K562 (cell line): ENCODE measurements around the gene DALRD3. TPM values are rescaled to one million over a fixed set of nuclear protein-coding genes. Genes with fewer than 3 reads are reported as not detected.

ENCODE experiments used
- ASH1L ChIP-seq: fragments of 450-650 bp; IDR thresholded peaks from 2 replicates; pipeline ENCODE4 v1.6.1; 2018; ENCODE audit warnings: borderline replicate concordance, mild to moderate bottlenecking, low read depth; ENCODE audit not compliant: partially characterized antibody
- CHCHD3 ChIP-seq: fragments of 250-450 bp; sonication (Bioruptor Pico); IDR thresholded peaks from 2 replicates; pipeline ENCODE4 v2.1.2; 2022; ENCODE audit warnings: mild to moderate bottlenecking
- CHD2 ChIP-seq: IDR thresholded peaks from 2 replicates; pipeline ENCODE4 v1.6.1; 2011; ENCODE audit warnings: low read depth, low read length
- GTF2E2 ChIP-seq: fragments of 200-800 bp; sonication (Bioruptor generic); IDR thresholded peaks from 2 replicates; pipeline ENCODE4 v1.6.1; 2016; ENCODE audit warnings: missing genetic modification characterization, missing compliant biosample characterization
- HNRNPUL1 ChIP-seq: fragments of 200-400 bp; formaldehyde crosslinking; IDR thresholded peaks from 2 replicates; pipeline ENCODE4 v1.6.1; 2017; ENCODE audit warnings: low read length
- MYNN ChIP-seq, 2 experiments: sonication (generic); formaldehyde crosslinking in 1 of 2; IDR thresholded peaks; 2 replicates each; pipeline versions ENCODE4 v1.5.0 to v1.6.1; 2016 to 2020; ENCODE audit warnings: antibody characterized with exemption in 1 of 2, missing genetic modification reagents in 1 of 2
- PYGO2 ChIP-seq: fragments of 450-650 bp; IDR thresholded peaks from 2 replicates; pipeline ENCODE4 v1.6.1; 2016; ENCODE audit warnings: mild to moderate bottlenecking, missing genetic modification characterization, moderate library complexity, missing compliant biosample characterization
- SIRT6 ChIP-seq: IDR thresholded peaks from one replicate; pipeline ENCODE4 v1.6.1; 2012; ENCODE audit warnings: low read depth, mild to moderate bottlenecking, control low read depth, inconsistent platforms, low read length, moderate library complexity
- ZNF57 ChIP-seq: fragments of 450-650 bp; formaldehyde crosslinking; IDR thresholded peaks from 2 replicates; pipeline ENCODE4 v1.4.0; 2020; ENCODE audit warnings: mild to moderate bottlenecking, moderate library complexity
- polyA plus RNA-seq, 8 experiments: library from polyadenylated mRNA; depleted of rRNA in 4 of 8; stranded (reverse) in 5 of 8; unstranded in 3 of 8; fragments of >200 nt; fragmentation: Nextera tagmentation in 2 of 8; fragmentation: Illumina TruSeq in 1 of 8; extraction: Ambion mirVana in 2 of 8; extraction: Trizol in 1 of 8; gene quantifications; 2 replicates each; pipeline versions ENCODE4 v1.2.1 to v1.2.3, GENCODE V29; 2011 to 2014; ENCODE audit warnings: inconsistent platforms in 1 of 8, missing spikeins in 1 of 8
- total RNA-seq, 7 experiments: library from RNA; depleted of rRNA in 6 of 7; stranded (reverse); fragments of >200 nt in 6 of 7; fragmentation: Illumina TruSeq in 2 of 7; extraction: Trizol in 2 of 7; gene quantifications; 2 replicates each; pipeline versions ENCODE4 v1.2.1 to v1.2.3, GENCODE V29; 2011 to 2021; ENCODE audit warnings: low replicate concordance in 1 of 7
- TF ChIP-seq, protein P1 (sequence below): IDR thresholded peaks from 2 replicates; pipeline ENCODE4 v1.6.1; 2011; ENCODE audit warnings: borderline replicate concordance, low read depth, mild to moderate bottlenecking, moderate library complexity, low read length; ENCODE audit not compliant: insufficient read depth, poor library complexity, severe bottlenecking
- TF ChIP-seq, protein P2 (sequence below): fragments of 250-450 bp; sonication (Bioruptor Pico); IDR thresholded peaks from 2 replicates; pipeline ENCODE4 v1.5.0; 2020; ENCODE audit warnings: mild to moderate bottlenecking, borderline replicate concordance
- TF ChIP-seq, protein P3 (sequence below): fragments of 250-450 bp; sonication (Bioruptor Pico); IDR thresholded peaks from 2 replicates; pipeline ENCODE4 v1.4.0; 2020; ENCODE audit warnings: mild to moderate bottlenecking, moderate library complexity
- TF ChIP-seq, protein P4 (sequence below): fragments of 250-450 bp; sonication (Bioruptor Pico); IDR thresholded peaks from 2 replicates; pipeline ENCODE4 v1.8.0; 2022; ENCODE audit warnings: moderate library complexity, mild to moderate bottlenecking, inconsistent platforms
- TF ChIP-seq, protein P5 (sequence below): fragments of 250-450 bp; sonication (Bioruptor Pico); IDR thresholded peaks from 2 replicates; pipeline ENCODE4 v1.4.0; 2020; ENCODE audit warnings: mild to moderate bottlenecking, moderate library complexity

DALRD3 gene
- total and polyA plus RNA-seq, 9 of the 15 experiments (the other 6 are each of a cell fraction or from before 2014, with no cell fraction given), result 6.6 to 31.3 (median 14.4) TPM

DNA sequence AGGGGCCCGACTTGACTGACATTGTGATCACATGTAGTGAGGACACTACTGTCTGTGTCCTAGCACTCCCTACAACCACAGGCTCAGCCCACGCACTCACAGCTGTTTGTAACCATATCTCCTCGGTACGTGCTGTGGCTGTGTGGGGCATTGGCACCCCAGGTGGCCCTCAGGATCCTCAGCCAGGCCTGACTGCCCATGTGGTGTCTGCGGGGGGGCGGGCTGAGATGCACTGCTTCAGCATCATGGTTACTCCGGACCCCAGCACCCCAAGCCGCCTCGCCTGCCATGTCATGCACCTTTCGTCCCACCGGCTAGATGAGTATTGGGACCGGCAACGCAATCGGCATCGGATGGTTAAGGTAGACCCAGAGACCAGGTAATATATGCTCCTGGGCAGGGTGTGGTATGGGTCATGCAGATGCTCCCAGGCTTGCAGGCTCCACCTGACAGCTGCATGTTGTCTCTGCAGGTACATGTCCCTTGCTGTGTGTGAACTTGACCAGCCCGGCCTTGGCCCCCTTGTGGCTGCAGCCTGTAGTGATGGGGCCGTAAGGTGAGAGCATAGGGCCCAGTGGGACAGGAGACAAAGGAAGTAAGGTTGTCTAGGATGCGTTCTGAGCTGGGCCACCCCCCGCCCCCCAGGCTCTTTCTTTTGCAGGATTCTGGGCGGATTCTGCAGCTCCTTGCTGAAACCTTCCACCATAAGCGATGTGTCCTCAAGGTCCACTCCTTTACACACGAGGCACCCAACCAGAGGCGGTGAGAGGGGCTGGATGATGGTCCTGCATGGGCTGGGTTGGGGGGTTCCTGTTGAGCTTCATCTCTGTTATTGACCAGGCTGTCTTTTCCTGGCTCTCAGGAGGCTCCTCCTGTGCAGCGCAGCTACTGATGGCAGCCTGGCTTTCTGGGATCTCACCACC is 4.4 kb downstream of the DALRD3 start (continued):
- TF ChIP-seq, protein P1, sequence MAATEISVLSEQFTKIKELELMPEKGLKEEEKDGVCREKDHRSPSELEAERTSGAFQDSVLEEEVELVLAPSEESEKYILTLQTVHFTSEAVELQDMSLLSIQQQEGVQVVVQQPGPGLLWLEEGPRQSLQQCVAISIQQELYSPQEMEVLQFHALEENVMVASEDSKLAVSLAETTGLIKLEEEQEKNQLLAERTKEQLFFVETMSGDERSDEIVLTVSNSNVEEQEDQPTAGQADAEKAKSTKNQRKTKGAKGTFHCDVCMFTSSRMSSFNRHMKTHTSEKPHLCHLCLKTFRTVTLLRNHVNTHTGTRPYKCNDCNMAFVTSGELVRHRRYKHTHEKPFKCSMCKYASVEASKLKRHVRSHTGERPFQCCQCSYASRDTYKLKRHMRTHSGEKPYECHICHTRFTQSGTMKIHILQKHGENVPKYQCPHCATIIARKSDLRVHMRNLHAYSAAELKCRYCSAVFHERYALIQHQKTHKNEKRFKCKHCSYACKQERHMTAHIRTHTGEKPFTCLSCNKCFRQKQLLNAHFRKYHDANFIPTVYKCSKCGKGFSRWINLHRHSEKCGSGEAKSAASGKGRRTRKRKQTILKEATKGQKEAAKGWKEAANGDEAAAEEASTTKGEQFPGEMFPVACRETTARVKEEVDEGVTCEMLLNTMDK, result peak; percentile 89
- TF ChIP-seq ZNF57 (CRISPR knock-in tag) (no peak), GTF2E2 (tag) (no peak), CHD2 (0 out of 2 replicates have a peak, but pooled peaks have one; percentile 13), SIRT6 (no peak), MYNN (IDR thresholded peaks at IDR 0.05) (0 out of 2 replicates have a peak, but pooled peaks have one; percentile 41), MYNN (CRISPR knock-in tag; IDR thresholded peaks at IDR 0.05) (no peak), HNRNPUL1 (no peak), CHCHD3 (CRISPR knock-in tag) (no peak), ASH1L (no peak), PYGO2 (no peak)
- TF ChIP-seq, protein P2, sequence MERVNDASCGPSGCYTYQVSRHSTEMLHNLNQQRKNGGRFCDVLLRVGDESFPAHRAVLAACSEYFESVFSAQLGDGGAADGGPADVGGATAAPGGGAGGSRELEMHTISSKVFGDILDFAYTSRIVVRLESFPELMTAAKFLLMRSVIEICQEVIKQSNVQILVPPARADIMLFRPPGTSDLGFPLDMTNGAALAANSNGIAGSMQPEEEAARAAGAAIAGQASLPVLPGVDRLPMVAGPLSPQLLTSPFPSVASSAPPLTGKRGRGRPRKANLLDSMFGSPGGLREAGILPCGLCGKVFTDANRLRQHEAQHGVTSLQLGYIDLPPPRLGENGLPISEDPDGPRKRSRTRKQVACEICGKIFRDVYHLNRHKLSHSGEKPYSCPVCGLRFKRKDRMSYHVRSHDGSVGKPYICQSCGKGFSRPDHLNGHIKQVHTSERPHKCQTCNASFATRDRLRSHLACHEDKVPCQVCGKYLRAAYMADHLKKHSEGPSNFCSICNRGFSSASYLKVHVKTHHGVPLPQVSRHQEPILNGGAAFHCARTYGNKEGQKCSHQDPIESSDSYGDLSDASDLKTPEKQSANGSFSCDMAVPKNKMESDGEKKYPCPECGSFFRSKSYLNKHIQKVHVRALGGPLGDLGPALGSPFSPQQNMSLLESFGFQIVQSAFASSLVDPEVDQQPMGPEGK (CRISPR knock-in tag), result no peak
- TF ChIP-seq, protein P3, sequence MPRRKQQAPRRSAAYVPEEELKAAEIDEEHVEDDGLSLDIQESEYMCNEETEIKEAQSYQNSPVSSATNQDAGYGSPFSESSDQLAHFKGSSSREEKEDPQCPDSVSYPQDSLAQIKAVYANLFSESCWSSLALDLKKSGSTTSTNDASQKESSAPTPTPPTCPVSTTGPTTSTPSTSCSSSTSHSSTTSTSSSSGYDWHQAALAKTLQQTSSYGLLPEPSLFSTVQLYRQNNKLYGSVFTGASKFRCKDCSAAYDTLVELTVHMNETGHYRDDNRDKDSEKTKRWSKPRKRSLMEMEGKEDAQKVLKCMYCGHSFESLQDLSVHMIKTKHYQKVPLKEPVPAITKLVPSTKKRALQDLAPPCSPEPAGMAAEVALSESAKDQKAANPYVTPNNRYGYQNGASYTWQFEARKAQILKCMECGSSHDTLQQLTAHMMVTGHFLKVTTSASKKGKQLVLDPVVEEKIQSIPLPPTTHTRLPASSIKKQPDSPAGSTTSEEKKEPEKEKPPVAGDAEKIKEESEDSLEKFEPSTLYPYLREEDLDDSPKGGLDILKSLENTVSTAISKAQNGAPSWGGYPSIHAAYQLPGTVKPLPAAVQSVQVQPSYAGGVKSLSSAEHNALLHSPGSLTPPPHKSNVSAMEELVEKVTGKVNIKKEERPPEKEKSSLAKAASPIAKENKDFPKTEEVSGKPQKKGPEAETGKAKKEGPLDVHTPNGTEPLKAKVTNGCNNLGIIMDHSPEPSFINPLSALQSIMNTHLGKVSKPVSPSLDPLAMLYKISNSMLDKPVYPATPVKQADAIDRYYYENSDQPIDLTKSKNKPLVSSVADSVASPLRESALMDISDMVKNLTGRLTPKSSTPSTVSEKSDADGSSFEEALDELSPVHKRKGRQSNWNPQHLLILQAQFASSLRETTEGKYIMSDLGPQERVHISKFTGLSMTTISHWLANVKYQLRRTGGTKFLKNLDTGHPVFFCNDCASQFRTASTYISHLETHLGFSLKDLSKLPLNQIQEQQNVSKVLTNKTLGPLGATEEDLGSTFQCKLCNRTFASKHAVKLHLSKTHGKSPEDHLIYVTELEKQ (CRISPR knock-in tag), result no peak
- TF ChIP-seq, protein P4, sequence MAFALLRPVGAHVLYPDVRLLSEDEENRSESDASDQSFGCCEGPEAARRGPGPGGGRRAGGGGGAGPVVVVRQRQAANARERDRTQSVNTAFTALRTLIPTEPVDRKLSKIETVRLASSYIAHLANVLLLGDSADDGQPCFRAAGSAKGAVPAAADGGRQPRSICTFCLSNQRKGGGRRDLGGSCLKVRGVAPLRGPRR (CRISPR knock-in tag), result no peak
- TF ChIP-seq, protein P5, sequence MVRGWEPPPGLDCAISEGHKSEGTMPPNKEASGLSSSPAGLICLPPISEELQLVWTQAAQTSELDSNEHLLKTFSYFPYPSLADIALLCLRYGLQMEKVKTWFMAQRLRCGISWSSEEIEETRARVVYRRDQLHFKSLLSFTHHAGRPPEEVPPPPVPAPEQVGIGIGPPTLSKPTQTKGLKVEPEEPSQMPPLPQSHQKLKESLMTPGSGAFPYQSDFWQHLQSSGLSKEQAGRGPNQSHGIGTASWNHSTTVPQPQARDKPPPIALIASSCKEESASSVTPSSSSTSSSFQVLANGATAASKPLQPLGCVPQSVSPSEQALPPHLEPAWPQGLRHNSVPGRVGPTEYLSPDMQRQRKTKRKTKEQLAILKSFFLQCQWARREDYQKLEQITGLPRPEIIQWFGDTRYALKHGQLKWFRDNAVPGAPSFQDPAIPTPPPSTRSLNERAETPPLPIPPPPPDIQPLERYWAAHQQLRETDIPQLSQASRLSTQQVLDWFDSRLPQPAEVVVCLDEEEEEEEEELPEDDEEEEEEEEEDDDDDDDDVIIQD (CRISPR knock-in tag), result no peak
